HG03159 (cell line): ENCODE results near the gene SUGCT.
A peak's percentile ranks its signal among the peaks of the same experiment; 100 is the strongest.
"Not testable (repeated sequence)": the region's sequence is repeated elsewhere in the genome, so short reads cannot be mapped to it uniquely, and the experiment has no call there.

Source experiments
- ATAC-seq: cut with Tn5 transposase; IDR thresholded peaks from one replicate; pipeline ENCODE4 v1.9.1; 2021; ENCODE audit warnings: mild to moderate bottlenecking, moderate library complexity; ENCODE audit not compliant: unreplicated experiment

SUGCT gene

DNA sequence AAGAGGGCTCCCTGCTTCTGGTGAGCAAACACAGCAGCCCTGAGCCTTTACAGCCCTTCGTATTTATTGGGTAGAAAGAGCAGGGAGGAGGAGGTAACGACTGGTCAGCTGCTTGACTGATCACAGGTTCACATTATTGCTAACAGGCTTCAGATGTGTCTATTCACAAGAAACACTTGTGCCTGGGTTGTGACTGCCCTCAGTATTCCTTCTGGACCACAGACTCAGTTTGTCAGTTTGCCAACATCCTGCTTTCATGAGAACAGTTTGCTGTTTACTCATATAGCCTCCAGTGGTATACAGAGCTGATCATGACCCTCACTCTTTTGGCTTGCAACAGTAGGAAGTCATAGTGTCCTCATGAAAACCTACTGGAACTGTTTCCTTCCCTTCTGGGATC, 467.5 kb downstream of the SUGCT start:
- ATAC-seq = not testable (repeated sequence)

DNA sequence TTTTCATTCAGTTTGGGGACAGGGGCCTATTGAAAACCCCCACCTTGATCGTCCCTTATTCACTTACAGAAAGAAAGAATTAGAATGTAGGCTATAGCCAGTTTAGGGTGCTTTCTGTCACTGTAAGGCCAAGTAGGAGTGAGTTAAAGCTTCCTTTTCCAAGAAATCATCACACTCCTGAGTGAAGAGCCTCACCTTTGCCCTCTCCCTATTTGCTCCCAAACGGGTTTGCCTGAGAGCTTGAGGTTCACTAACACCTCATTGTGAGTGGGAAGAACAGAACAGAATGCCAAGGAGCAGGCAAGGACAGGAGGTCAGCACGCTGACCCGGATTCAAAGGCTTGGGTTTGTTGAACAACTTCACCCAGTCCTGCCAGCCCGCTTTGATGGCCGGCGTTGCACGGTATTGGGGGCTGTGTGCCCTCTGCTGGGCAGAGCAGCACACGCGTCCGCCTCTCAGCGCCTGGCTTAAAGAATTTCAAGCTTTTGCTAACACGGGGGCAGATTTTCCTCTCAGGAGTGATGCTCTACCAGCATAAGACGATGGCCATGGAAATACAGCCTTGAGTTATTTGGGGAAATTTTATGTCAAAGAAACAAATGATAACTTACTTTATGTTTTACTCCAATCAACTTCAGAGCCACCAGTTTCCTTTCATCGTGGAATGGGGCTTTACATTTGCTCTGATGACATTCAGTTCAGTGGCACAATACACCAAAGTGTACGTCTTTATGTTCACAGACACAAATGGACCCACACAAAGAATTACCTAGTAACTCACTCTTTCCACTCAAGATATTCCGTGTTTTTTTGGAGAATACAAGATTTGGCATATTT, 470.0 kb downstream of the SUGCT start:
- ATAC-seq = peak; percentile 89

DNA sequence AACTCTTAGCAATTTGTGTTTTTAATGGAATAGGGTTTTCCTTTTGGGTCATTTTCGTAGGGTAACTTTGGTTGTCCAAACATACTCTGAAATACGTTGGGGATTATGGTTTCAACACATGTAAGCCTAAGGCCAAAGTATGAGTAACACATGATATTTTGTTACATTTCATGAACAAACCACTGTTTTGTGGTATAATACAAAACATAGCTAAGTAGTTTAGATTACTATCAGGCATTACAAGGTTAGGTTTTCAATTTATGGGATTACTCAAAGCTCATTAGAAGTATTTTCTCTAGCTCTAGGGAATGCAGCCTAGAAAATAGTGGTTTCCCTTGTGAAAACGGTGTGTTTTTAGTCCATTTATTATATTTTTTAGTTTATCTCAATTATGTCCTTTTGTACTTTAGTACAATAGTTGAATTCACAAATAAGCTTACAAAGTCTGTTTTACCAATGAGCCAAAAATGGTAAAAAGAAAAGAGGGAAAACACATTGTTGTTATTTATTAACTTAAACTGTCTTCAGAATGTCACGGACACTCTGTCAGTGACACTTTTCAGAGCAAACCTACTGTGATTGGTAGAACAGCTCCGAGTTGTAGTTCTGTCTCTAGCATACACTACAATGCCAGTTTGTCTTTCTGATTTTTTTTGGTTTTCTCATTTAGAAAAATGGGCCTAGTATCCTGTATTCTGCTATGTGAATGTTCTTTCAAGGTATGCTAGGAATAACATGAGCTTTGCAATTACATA, 473.7 kb downstream of the SUGCT start:
- ATAC-seq = no peak

DNA sequence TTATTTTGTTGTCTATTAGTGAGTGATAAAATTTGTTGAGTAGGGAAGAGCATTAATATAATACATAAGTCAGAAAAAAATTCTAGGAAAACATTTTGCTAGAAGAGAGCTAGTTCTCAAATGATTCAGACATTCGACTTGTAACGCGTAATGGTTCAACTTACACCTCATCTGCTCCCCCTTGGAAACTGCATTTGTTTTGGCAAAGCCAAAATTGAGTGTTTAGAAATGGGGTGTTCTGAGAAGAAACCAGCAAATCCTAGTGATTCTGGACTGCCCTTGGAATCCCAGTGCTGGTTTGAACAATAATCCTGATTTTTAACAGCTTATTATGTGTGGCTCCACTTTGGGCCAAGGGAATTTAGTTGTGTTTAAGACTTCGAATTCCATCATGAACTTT, 475.7 kb downstream of the SUGCT start:
- ATAC-seq = no peak

DNA sequence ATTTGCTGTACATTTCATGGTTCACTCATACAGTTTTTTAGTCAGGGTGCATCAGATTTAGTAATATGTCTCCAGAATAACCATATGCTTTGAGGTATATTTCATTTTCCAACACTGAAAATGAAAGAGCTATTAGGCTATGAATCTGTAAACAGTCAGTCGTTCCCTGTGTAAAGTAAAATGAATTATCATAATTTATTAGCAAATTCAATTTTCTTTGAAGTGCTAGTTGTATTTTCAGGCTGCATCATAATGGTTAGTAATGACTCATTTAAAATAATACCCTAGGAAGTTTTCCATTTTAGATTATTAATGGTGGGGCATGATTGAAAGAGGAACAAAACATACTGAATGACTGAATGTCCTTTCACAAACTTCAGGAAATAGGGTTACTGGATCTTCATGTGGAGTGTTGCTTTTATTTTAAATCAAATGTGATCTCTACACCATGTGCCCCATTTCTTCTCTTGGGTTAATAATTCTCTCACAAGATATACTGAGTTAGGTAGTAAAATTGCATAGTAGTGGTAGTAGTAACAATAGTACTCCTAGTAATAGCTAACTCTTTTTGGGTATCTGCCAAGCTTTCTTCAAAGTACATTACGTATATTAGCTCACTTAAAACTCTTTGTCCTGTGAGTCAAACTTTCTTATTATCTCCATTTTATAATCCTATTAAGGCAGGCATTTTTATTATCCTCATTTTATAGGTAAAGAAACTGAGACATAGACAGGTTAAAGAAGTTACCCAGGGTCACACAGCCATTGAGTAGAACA, 476.5 kb downstream of the SUGCT start:
- ATAC-seq = no peak

DNA sequence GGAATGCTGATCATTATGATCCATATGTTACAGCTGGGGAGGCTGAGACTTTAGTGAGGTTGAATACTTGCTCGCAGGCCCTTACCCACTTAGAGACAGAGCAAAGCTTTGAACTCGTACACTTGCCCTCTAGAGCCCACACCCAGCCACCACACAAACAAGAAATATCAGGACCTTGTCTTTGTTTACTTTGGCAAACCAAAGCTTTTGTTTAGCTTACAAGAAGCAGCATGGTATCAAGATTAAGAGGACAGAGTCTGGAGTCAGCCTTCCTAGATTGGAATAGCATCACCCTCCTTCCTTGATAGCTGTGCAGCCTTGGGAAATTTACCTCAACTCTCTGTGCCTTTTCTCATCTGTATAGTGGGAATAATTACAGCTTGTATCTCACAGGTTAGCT, 477.5 kb downstream of the SUGCT start:
- ATAC-seq = no peak

DNA sequence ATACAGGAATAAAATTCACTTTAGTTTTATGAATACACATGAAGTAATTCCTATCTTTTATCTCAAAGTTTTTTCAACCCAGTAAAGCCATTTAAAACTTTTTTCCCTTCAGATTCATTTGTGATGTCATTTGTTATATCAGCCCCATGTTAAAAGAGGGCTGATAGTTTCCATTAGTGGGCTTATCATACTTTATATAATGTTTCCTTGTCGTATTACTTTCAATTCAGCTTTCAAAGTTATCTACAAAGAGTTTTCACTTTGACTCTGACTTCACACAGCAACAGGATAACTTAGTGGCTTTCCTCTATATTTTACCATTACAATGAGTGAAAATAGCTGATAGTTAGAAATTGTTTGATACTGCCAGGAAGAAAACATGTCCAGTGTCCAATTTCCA, 484.8 kb downstream of the SUGCT start:
- no peak for ATAC-seq

DNA sequence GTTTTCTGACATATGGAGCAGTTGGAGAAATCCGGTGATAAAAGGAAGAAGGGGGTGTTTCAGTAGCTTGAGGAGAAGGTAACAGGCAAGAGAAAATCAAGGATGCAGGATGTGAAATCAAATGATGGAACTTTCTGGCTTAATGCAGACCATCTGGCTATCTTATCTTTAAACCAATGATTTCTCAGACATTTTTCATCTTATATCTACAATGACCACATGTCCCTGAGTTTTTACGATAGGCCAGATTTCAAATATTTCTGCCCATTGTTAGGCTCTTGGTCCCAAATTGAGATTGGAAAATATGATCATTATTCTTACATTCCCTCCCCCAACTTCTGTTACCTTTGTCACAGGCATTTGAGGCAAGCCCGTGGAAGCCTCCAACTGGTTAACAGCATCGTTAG, 486.8 kb downstream of the SUGCT start:
- no peak for ATAC-seq

DNA sequence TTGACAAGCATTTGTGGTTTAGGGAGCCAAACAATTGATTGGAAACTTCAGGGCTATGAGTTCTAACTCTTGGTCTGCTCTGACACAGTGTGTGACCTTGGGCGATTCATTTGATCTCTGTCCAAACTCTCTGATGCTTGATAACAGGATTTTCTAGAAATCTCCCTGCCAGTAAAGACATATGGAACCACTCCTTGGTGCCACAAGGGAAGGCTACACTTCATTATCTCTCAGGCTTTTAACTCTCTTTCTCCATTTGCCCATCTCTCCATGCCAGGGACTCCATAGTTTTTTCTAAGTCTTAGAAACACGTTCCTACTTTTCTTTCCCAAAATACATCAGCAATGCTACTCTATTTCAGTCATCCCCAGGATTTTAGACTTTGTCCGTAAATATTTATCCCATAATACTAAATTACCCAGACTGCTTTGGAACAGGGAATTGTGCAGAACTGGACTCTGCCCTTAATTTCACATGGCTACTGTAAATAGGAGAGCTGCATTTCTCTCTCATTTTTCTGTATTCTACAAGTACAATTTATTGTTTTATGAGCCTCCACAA, 488.2 kb downstream of the SUGCT start:
- ATAC-seq = no peak

DNA sequence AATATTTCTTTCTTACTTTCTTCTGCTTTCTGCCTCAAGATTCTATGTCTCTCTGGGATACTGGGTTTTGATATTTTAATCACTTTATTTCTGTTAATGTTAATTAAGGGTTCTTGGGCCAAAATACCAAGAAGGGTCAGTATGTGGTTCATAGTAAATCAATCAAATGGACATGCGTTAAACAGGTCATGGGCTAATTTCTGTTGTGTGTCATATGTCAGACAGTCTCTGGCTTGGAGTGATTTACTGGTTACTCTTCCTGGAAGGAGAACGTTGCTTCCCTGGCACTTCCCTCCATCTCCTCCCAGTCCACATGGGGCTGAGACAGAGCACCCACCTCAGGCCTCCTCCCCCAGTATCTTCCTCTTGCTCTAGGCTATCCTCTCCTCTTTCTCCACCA, 489.1 kb downstream of the SUGCT start:
- ATAC-seq = no peak

DNA sequence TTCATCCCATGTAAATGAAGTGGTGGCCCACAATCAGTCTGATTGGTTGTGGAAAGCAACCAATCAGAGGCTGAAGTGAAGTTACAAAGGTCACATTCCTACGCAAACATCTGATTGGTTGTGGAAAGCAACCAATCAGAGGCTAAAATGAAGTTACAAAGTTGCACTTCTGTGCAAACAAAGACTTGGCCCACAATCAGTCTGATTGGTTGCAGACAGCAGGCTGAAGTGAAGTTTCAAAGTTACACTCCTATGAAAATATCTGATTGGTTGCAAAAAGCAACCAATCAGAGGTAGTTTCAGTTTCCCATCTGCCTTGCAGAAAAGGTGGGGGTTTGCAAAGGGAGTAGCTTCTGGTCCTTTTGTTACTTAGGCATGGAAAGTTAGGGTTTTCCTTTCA, 492.6 kb downstream of the SUGCT start:
- not testable (repeated sequence) for ATAC-seq

DNA sequence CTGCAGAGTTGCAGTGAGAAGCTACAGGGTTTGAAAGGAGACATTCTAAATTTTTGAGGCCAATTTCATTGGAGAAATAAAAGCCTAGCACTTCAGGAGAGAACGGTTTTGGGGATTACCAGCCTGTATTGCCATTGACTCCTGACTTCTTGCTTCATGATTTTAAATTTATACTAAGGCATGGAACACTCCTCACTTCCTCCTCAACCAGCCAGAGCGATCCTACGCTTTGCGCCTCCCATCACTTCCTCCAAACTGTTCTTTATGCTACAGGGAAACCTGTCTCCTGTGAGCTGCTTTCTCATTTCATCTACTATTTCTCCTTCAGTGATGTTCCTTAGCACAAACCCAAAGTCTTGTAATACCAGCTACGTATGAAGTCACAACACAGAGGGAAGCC, 495.1 kb downstream of the SUGCT start:
- no peak for ATAC-seq

DNA sequence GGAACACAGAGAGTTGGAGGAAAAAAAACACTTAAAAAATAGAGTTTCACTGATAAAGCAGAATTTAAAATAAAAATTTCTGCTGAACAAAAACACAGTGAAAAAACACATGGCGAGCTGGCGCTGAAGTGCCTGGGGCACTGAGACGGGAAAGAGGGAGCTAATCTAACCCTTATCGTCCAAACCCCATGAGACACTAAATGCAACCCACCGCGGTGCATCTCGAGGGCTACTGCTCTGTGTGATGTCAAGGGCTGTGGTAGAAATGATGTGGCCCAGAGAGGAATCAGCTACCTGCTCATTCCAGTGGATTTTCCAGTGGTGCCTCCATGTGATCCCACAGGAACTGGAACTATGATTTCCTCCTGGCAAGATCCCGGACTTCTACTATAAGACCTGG, 499.3 kb downstream of the SUGCT start:
- no peak for ATAC-seq

DNA sequence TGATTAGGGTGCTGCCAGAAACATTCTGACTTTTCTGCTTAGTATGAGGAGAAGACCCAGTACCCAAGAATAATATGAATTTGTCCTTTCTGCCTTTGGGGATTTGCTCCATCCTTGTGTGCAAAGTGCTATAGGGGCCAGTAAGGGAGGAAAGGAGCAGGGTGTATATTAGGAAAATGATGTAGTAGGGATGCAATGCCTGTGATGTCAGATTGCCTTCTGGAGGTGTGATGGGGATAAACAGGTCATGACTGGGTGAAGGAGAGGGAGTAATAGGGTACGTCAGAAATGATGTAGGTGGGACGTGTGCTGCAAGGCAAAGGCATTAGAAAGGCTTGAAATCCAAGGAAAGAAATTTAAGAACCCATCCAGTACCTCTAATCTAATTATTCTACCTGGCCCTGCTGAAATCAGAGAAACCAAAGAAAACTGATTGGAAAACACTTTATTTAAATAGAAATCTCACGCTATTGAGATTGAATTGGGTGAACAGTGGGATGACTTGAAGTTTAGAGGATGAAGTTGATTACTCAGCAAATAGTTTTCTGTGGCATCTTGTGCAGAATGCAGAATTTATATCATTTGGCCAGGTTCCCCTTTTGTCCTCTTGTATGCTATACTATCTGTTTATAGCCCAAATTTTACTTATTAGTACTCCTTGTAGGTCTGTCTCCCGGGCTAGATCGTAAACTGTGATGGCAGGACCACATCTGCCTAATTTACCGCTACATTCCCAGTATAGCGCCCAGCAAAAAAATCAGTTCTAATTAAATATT, 503.9 kb downstream of the SUGCT start:
- no peak for ATAC-seq

DNA sequence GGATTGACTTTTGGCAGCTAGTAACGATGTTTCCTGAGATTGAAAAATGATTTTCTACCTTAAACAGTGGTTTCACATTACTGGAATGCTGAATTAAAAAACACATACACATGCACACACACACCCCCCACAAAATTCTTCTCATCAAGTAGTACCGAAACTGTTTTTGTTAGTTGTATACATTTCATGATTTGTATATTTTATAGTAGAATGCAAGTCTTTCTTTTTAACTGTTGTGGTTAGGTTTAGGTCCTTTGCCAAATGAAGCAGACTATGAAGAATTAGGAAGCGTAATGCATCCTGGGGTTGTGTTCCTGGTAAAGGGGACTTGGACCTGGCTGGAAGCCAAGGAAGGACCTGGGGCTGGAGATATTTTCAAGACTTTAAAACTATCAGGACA, 505.8 kb downstream of the SUGCT start:
- no peak for ATAC-seq

DNA sequence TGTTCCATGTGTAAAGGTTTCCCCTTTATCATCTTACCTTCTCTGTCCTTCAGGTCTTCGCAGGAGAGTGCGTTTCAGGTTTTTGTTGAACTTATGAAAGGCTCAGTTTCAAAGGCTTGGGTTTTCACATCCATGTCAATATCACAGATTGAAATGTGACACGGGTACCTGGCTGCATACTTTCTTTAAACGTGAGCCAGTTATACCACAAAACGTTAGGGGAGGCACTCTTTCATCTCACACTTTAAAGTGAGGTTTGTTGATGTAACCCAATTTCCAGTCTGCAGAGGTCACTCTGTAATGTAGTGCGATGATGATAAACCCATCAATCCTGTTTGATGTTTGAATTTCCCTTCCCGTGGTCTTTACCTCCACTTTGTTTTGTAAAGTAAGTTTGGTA, 506.9 kb downstream of the SUGCT start:
- no peak for ATAC-seq

DNA sequence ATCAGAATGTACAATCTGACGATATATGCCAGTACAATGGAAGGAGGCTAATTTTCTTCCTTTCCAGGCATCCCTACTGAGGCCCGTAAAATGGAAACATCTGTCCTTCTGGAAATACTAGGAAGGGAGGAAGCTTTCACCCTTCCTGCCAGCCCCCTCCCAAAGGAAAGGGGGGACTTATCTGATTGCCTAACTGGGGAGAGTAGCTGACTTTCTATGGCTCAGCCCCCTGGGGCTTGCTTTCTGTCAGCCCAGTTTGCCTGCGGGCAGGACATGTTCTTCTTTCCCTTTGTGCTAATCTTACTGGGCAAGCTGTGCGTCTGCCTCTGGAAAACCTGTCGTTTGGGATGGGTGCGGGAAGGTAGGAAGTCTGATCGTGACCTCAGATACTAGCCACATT, 508.9 kb downstream of the SUGCT start:
- no peak for ATAC-seq

DNA sequence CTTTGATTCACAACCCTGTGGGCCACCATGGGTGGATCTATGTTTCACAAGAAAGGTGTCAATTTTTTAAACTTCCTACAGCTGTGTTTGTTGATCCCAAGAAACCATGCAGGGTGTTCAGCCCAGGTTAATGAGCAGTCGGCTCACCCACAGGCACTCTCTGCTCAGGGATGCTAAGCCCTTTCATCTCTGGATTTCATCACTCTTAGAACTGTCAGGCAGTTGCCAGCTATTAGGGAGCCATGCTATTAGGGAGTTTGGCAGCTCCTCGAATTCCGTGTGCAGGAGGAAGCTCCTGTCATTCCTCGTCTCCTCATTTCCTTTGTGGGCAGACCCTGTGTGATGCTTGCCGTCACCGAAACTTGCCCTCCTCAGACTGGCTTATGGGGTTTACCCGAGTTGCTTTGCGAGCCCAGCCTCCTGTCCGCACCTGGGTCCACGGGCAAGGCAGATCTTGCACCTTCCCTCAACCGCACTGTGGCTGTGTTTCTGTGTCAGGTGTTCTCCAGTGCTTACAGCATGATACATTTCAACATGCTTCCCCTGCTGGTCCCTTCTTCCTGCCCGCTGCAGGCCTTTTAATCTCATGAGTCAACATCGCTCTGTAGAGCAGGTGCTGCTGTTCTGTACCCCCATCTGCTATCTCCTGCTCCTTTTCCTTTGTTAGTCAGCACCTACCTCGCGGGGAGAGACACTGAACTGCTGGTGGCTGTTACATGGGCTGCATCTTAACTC, 509.8 kb downstream of the SUGCT start:
- ATAC-seq = no peak

DNA sequence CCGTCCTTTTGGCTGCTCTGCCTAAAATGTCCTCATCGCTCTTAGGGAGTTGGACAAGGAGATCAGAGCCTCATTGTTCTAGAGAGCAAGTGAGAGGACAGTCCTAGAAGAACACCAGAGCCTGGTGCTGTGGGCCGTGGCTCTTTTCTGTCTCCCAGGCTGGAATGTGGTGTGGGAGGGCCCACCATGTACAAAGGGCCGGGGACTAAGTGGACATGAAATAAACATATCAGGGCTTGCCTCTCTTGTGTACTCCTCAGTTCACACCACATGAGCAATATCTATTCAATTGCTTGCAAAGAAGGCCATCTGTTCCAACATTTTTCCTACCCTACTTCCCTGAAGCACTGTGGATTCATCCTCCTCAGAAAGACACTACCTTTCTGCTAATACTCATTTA, 510.4 kb downstream of the SUGCT start:
- ATAC-seq = no peak

DNA sequence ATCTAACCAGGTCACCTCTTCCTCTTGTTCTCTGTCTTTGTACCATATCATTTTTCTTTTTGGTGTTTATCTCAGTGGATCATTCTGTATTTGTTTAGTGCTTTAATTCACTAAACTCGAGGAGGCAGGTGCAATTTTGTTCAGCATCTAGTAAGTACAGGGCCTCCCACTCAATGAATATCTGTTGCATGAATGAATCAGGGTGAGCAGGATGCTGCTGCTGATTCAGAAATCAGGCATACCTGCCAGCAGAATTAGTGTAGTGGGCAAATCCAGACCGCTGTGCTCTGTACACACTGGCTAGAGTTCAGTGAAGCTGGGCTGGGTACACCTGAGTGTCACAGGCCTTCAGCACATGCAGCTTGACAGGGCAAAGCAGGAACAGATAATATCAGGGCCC, 511.9 kb downstream of the SUGCT start:
- ATAC-seq = no peak
